Duodenal mucosa (tissue), 2 donors: ENCODE data around the gene ADAMTS12.

ENCODE experiments used
- H3K27ac ChIP-seq: one replicate; pipeline ENCODE4 v1.7.0; 2013; ENCODE audit warnings: low read depth, low read length
- H3K27me3 ChIP-seq, 2 donors: one replicate each; pipeline ENCODE4 v1.7.0; 2013; ENCODE audit warnings: low read length in 2 of 2, control low read depth in 1 of 2; ENCODE audit not compliant: insufficient read depth in 2 of 2, control insufficient read depth in 1 of 2
- H3K36me3 ChIP-seq, 2 donors: one replicate each; pipeline ENCODE4 v1.7.0; 2013; ENCODE audit warnings: low read length in 2 of 2, control low read depth in 1 of 2; ENCODE audit not compliant: insufficient read depth in 2 of 2, control insufficient read depth in 1 of 2
- H3K4me1 ChIP-seq, 2 donors: one replicate each; pipeline ENCODE4 v1.7.0; 2013; ENCODE audit warnings: low read length in 2 of 2, control low read depth in 1 of 2; ENCODE audit not compliant: insufficient read depth in 2 of 2, control insufficient read depth in 1 of 2
- H3K4me3 ChIP-seq, 2 donors: one replicate each; pipeline ENCODE4 v1.7.0; 2013; ENCODE audit warnings: low read length in 2 of 2, low read depth in 1 of 2
- H3K9ac ChIP-seq, 2 donors: one replicate each; pipeline ENCODE4 v1.7.0; 2013; ENCODE audit warnings: low read length in 2 of 2, low read depth in 1 of 2
- H3K9me3 ChIP-seq, 2 donors: one replicate each; pipeline ENCODE4 v1.7.0; 2013; ENCODE audit warnings: low read length in 2 of 2, control low read depth in 1 of 2; ENCODE audit not compliant: control insufficient read depth in 1 of 2

Gene ADAMTS12

GRCh38 chr5:33733225-33733624, 158.6 kb downstream of the ADAMTS12 start:
- no peak overlapping the region for H3K9ac ChIP-seq
- no peak overlapping the region for H3K4me3 ChIP-seq
- no peaks in the 10 kb centered on the region for H3K36me3 ChIP-seq
- no peaks in the 10 kb centered on the region for H3K9me3 ChIP-seq
- peaks cover 0 to 4% of the 10 kb centered on the region in 2 donors for H3K4me1 ChIP-seq
- no peaks in the 10 kb centered on the region for H3K27me3 ChIP-seq
- no peak overlapping the region for H3K27ac ChIP-seq

- H3K27ac ChIP-seq, result no peak overlapping the region
- no peaks in the 10 kb centered on the region for H3K36me3 ChIP-seq
- H3K27me3 ChIP-seq, result no peaks in the 10 kb centered on the region
- no peaks in the 10 kb centered on the region for H3K4me1 ChIP-seq
- no peaks in the 10 kb centered on the region for H3K9me3 ChIP-seq
- H3K4me3 ChIP-seq, result no peak overlapping the region
- H3K9ac ChIP-seq, result no peak overlapping the region
Observed at GRCh38 chr5:33726422-33727165, 165.2 kb downstream of the ADAMTS12 start.

GRCh38 chr5:33725806-33726205, 166.0 kb downstream of the ADAMTS12 start:
- Histone ChIP-seq H3K4me1 (no peaks in the 10 kb centered on the region), H3K36me3 (no peaks in the 10 kb centered on the region), H3K4me3 (no peak overlapping the region), H3K9ac (no peak overlapping the region), H3K27ac (no peak overlapping the region), H3K27me3 (no peaks in the 10 kb centered on the region), H3K9me3 (no peaks in the 10 kb centered on the region)

- H3K4me1 ChIP-seq, result no peaks in the 10 kb centered on the region
- no peaks in the 10 kb centered on the region for H3K36me3 ChIP-seq
- H3K9ac ChIP-seq, result no peak overlapping the region
- no peaks in the 10 kb centered on the region for H3K9me3 ChIP-seq
- H3K4me3 ChIP-seq, result no peak overlapping the region
- no peak overlapping the region for H3K27ac ChIP-seq
- no peaks in the 10 kb centered on the region for H3K27me3 ChIP-seq
Observed at GRCh38 chr5:33721491-33722200, 170.1 kb downstream of the ADAMTS12 start.

- Histone ChIP-seq H3K36me3 (no peaks in the 10 kb centered on the region), H3K9ac (no peak overlapping the region), H3K4me1 (no peaks in the 10 kb centered on the region), H3K9me3 (no peaks in the 10 kb centered on the region), H3K4me3 (no peak overlapping the region), H3K27ac (no peak overlapping the region), H3K27me3 (no peaks in the 10 kb centered on the region)
Observed at GRCh38 chr5:33720176-33720575, 171.6 kb downstream of the ADAMTS12 start.

GRCh38 chr5:33719769-33720168, 172.0 kb downstream of the ADAMTS12 start:
- Histone ChIP-seq H3K4me1 (no peaks in the 10 kb centered on the region), H3K36me3 (no peaks in the 10 kb centered on the region), H3K9me3 (no peaks in the 10 kb centered on the region), H3K27me3 (no peaks in the 10 kb centered on the region), H3K27ac (no peak overlapping the region), H3K4me3 (no peak overlapping the region), H3K9ac (no peak overlapping the region)

GRCh38 chr5:33715661-33716060, 176.1 kb downstream of the ADAMTS12 start:
- H3K27me3 ChIP-seq, result no peaks in the 10 kb centered on the region
- H3K36me3 ChIP-seq, result no peaks in the 10 kb centered on the region
- no peaks in the 10 kb centered on the region for H3K9me3 ChIP-seq
- H3K4me3 ChIP-seq, result no peak overlapping the region
- H3K27ac ChIP-seq, result no peak overlapping the region
- H3K9ac ChIP-seq, result no peak overlapping the region
- no peaks in the 10 kb centered on the region for H3K4me1 ChIP-seq

- Histone ChIP-seq H3K9me3 (no peaks in the 10 kb centered on the region), H3K36me3 (no peaks in the 10 kb centered on the region), H3K4me3 (no peak overlapping the region), H3K9ac (no peak overlapping the region), H3K27ac (no peak overlapping the region), H3K27me3 (no peaks in the 10 kb centered on the region), H3K4me1 (no peaks in the 10 kb centered on the region)
Observed at GRCh38 chr5:33713136-33713765, 178.5 kb downstream of the ADAMTS12 start.

- Histone ChIP-seq H3K36me3 (no peaks in the 10 kb centered on the region), H3K9ac (no peak overlapping the region), H3K9me3 (no peaks in the 10 kb centered on the region), H3K4me1 (no peaks in the 10 kb centered on the region), H3K27ac (no peak overlapping the region), H3K4me3 (no peak overlapping the region), H3K27me3 (no peaks in the 10 kb centered on the region)
Observed at GRCh38 chr5:33712664-33713063, 179.1 kb downstream of the ADAMTS12 start.

- Histone ChIP-seq H3K9me3 (no peaks in the 10 kb centered on the region), H3K9ac (no peak overlapping the region), H3K27ac (no peak overlapping the region)
Observed at GRCh38 chr5:33711094-33711679, 180.6 kb downstream of the ADAMTS12 start.

More at GRCh38 chr5:33711094-33711679, 180.6 kb downstream of the ADAMTS12 start:
- H3K27me3 ChIP-seq, result no peaks in the 10 kb centered on the region
- H3K36me3 ChIP-seq, result no peaks in the 10 kb centered on the region
- H3K4me1 ChIP-seq, result no peaks in the 10 kb centered on the region
- H3K4me3 ChIP-seq, result no peak overlapping the region
